Left ventricle myocardium superior (tissue), 1 donor: ENCODE data around the gene HS6ST3. TPM values are rescaled to one million over a fixed set of nuclear protein-coding genes. Genes with fewer than 3 reads are reported as not detected.
"Not testable (repeated sequence)": the region's sequence is repeated elsewhere in the genome, so short reads cannot be mapped to it uniquely, and the experiment has no call there.

Source experiments
- ATAC-seq: fragments of 200-7000 bp; cut with Tn5 transposase; one replicate; pipeline ENCODE4 v1.9.1; 2020; ENCODE audit warnings: mild to moderate bottlenecking, moderate library complexity
- DNase-seq: peaks from one replicate; pipeline ENCODE4 v3.0.0-alpha.2; 2020
- intact Hi-C: fragments of 100-400 bp; cut with micrococcal nuclease; formaldehyde crosslinking; loops from one replicate; pipeline ENCODE4 v1.11.0; 2022
- long read RNA-seq: library from polyadenylated mRNA; unstranded; transcript quantifications from one replicate; pipeline ENCODE4 v2.0.0, GENCODE V29; 2021
- total RNA-seq: library from RNA; stranded (reverse); fragmentation: NEBNext Ultra II Directional; extraction: Animal tissue kit (Norgen Biotek cat#: 25700); gene quantifications from one replicate; pipeline ENCODE4 v1.2.1, GENCODE V29; 2021
- donor health status: DM: no; HTN: yes; CAD: no; lungs with severe emphysema.

The HS6ST3 gene
- 2.0 TPM for total RNA-seq
- long read RNA-seq, full-length matches to known transcripts: 3 of 5 reads
- long read RNA-seq, partial matches to known transcripts: 0 of 5 reads
- long read RNA-seq, other reads (novel, unspliced or antisense): 2 of 5 reads

- ATAC-seq (peak; percentile 95), DNase-seq (peak; percentile 58)
- intact Hi-C loops: no loop called here
Measured at GRCh38 chr13:96089749-96090239, at the start of gene HS6ST3. HS6ST3 (plus strand) TSS chr13:96090107.

GRCh38 chr13:96041326-96042110 lies 48.4 kb upstream of the HS6ST3 start:
- intact Hi-C loops: no loop called here
- ATAC-seq (no peak), DNase-seq (no peak)

GRCh38 chr13:96044238-96044637 lies 45.7 kb upstream of the HS6ST3 start:
- intact Hi-C loops: no loop called here
- DNase-seq (no peak), ATAC-seq (no peak)

GRCh38 chr13:96046449-96047126 lies 43.3 kb upstream of the HS6ST3 start:
- intact Hi-C loops, DNase-seq, ATAC-seq: not testable (repeated sequence)

- DNase-seq, intact Hi-C loops, ATAC-seq: not testable (repeated sequence)
Measured at GRCh38 chr13:96050955-96051354, 39.0 kb upstream of the HS6ST3 start.

GRCh38 chr13:96051491-96051890 lies 38.4 kb upstream of the HS6ST3 start:
- DNase-seq, intact Hi-C loops, ATAC-seq: not testable (repeated sequence)

GRCh38 chr13:96051946-96052345 lies 38.0 kb upstream of the HS6ST3 start:
- intact Hi-C loops, DNase-seq, ATAC-seq: not testable (repeated sequence)

- intact Hi-C loops: no loop called here
- DNase-seq (no peak), ATAC-seq (peak; percentile 55)
Measured at GRCh38 chr13:96052656-96053002, 37.3 kb upstream of the HS6ST3 start.

GRCh38 chr13:96053003-96053703 lies 36.8 kb upstream of the HS6ST3 start, which contains the start of gene UGGT2:
UGGT2 (minus strand) TSS chr13:96053401; CDS start chr13:96053312, 89 bp downstream.
- intact Hi-C loops: no loop called here
- peak; percentile 98 for DNase-seq
- peak; percentile 100 for ATAC-seq

- ATAC-seq (no peak), DNase-seq (no peak)
- intact Hi-C loops: no loop called here
Measured at GRCh38 chr13:96065849-96066248, 24.1 kb upstream of the HS6ST3 start.

GRCh38 chr13:96068729-96069128 lies 21.2 kb upstream of the HS6ST3 start:
- no peak for ATAC-seq
- no peak for DNase-seq
- intact Hi-C loops: no loop called here

GRCh38 chr13:96071504-96071903 lies 18.4 kb upstream of the HS6ST3 start:
- intact Hi-C loops: no loop called here
- DNase-seq (no peak), ATAC-seq (no peak)

- DNase-seq (no peak), ATAC-seq (no peak)
- intact Hi-C loops: no loop called here
Measured at GRCh38 chr13:96072392-96072791, 17.5 kb upstream of the HS6ST3 start.

GRCh38 chr13:96075953-96076543 lies 13.9 kb upstream of the HS6ST3 start:
- intact Hi-C loops: no loop called here
- ATAC-seq (no peak), DNase-seq (no peak)

- ATAC-seq (no peak), DNase-seq (no peak)
- intact Hi-C loops: no loop called here
Measured at GRCh38 chr13:96080676-96081075, 9.2 kb upstream of the HS6ST3 start.

- intact Hi-C loops: no loop called here
- DNase-seq: no peak
- ATAC-seq: no peak
Measured at GRCh38 chr13:96081888-96082287, 8.0 kb upstream of the HS6ST3 start.

GRCh38 chr13:96082640-96083039 lies 7.3 kb upstream of the HS6ST3 start:
- DNase-seq (no peak), ATAC-seq (no peak)
- intact Hi-C loops: no loop called here

- ATAC-seq (no peak), DNase-seq (no peak)
- intact Hi-C loops: no loop called here
Measured at GRCh38 chr13:96086736-96087135, 3.2 kb upstream of the HS6ST3 start.

- DNase-seq (no peak), ATAC-seq (no peak)
- intact Hi-C loops: no loop called here
Measured at GRCh38 chr13:96089139-96089538, 768 bp upstream of the HS6ST3 start.
